ENCODE measurements around the gene PDE8A.

- TF ChIP-seq CTCF (IDR thresholded peaks at IDR 0.05) (no peak), POLR2A (IDR thresholded peaks at IDR 0.05) (no peak)
Observed at GRCh38 chr15:85073556-85074194, 92.0 kb downstream of the PDE8A start.
